NCI-H2029 (cell line): ENCODE results near the gene PIRT.

ENCODE experiments used
- DNase-seq: peaks from one replicate; lab custom pipeline; 2025; lab: John Stamatoyannopoulos, UW

PIRT gene

DNA sequence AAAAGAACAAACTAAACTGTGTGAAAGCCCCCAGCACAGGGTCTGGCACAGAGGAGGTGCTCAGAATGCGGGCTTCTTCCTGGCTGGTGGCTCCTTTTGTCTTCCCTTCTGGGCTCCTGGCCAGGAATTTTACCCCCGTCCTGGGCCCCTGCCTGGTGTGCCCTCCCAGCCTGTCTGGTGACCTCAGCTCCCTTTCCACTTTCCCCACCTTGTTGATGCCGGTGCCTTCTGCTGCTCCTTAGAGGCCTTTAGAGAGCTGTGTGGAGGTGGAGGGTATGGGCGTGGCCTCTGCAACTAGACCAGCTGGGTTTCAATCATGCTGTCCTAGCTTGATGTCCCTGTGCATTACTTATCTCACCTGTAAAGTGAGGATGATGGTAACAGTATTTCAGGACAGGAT, 16.8 kb downstream of the PIRT start:
- DNase-seq = no peak

GRCh38 chr17:10815319-10815718, 22.6 kb downstream of the PIRT start:
- no peak for DNase-seq

- DNase-seq = no peak
These were observed 23.8 kb downstream of the PIRT start for GRCh38 chr17:10814075-10814474.

DNA sequence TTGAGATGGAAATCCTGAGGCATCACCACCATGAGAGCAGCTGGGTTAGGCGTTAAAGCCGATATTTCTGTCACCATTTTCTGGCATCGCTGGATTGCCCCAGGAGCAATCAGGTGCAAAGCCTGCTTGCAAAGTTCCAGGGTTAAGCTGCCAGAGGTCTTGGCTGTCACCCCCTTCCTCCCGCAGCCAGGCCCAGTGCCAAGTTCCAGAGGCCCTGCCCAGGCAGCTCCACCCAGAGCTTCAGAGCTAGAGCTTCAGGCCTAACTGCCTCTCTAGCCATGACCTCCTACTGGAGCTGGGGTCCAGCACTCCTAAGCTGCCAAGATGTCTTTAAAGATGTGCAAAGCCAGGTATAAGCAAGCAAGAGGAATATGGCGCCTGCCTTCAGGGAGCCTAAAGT, 25.2 kb downstream of the PIRT start:
- DNase-seq = no peak

- no peak for DNase-seq
These were observed 28.3 kb downstream of the PIRT start for GRCh38 chr17:10809605-10810004.

DNA sequence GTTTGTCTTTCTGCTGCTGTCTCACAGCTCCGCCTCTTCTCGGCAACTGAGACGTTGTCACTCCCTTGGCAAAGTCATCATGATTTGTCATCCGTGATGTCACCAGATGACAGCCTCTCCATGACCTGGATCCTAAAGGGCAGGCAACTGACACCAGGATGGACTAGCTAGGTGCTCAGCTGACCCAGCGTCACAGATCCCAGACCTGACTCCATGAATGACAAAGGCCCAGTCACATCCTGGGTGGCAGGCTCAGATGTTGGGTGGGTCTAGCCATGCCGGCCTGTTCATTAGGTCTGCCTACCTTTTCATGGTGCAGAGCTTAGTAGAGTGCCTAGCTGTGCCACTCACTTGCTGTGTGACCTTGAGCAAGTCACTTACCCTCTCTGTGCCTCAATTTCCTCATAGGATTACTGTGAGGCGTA, 30.2 kb downstream of the PIRT start:
- DNase-seq = no peak

- DNase-seq = no peak
These were observed 31.2 kb downstream of the PIRT start for GRCh38 chr17:10806545-10807262.

DNA sequence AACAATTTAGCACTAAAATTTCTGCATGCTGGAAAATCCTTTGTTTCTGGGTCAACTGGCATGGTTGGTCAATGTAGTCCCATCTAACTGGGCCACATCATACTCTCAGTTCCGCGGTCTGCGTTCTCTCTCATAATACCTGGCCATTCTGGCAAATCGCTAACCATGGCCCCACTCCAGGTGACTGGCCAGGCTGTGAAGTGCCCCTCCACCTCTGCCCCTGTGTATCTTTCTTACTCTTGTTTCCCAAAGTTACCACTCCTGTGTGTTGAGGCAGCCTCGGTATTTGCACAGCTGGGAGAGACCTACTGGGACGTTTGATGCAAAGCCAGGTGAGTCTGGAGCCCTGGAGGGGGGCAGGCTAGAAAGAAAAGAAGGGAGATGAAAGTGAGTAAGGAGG, 32.0 kb downstream of the PIRT start:
- DNase-seq = no peak

GRCh38 chr17:10804546-10804945, 33.3 kb downstream of the PIRT start:
- no peak for DNase-seq

DNA sequence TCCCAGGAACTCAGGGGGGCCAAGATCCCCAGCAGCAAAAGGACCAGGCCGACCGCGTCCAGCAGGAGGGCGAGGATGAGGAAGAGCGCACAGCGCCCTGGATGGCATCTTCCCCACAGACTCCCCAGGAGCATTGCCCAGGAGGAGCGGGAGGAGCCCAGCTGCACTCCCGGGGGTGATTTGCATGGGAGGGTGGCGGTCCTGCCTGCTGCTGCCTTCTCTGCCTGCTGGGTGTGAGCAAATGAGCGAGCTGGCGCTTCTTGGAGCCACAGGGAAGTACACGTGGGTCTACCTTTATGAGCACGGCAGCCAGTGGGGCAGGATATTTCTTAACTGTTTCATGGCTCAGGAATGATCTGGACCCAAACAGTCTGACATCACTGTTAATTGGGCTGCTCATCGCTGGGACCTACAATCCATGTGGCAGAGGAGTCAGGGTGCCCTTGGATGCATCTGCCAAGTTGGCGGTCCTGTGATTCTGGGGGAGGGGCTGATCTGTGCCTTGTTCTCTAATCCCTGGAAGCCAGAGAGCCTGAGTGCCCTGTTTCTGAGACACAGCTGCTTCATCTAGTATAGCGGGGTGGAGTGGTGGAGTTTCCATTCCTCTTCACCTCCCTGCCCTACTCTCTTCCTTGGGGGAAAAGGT, 33.9 kb downstream of the PIRT start, which contains the start of gene TMEM238L:
Gene TMEM238L (minus strand): TSS at position 270 of the 646 bp plus-strand sequence. CDS start 136 bp downstream, at position 134.
- DNase-seq = no peak

- no peak for DNase-seq
These were observed 34.5 kb downstream of the PIRT start for GRCh38 chr17:10803350-10803749.

DNA sequence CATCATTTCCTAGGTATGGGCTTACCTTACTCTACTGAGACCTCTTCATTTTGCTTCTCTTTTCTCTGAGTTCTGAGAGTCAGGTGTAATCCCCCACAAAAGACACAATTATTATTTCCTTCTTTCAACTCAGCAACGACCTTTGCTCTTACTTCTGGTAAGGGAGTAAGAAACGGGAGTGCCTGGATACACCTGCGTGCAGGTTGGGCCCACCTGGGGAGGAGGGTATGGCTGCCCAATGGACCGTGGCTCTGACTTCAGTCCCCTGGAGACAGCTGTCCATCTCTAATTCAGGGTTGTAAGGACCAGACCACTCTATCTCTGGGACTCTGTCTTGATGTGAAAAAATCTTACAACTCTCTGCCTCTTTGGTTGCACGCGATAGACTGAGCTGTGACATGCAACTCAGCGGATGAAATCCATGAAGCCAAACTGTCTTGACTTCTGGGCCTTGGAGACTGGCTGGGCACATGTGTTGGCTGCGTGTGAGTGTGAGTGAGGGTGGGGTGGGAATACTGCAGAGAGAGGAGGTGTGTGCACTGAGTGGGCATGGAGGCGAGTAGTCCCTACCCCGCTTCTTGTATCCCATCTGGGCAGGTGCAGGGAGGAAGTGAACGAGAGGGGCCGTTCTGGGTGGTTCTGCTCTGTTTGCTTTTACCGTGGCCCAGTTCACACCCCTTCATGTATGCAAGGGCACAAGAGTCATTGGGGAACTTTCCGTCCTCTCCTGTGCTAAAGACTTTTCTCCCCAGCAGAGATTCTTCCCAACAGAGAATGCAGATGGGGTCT, 35.2 kb downstream of the PIRT start:
- no peak for DNase-seq

DNA sequence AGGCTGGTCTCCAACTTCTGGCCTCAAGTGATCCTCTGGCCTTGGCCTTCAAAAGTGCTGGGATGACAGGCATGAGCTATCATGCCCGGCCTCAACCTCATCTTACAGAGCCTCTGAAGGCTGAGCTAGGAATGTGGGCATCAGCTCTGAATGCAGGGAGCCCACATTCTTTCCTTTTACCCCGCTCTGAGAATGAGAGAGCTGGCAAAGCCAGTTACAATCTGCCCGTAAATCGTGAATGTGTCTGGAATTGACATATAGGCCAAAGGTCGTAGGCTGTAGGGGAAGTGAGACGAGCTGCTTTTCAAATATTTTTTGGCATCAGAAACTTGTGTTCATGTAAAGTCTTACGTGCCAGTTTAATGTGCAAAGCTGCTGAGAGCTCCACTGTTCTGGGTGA, 38.5 kb downstream of the PIRT start:
- no peak for DNase-seq

GRCh38 chr17:10798910-10799309, 39.0 kb downstream of the PIRT start:
- no peak for DNase-seq

DNA sequence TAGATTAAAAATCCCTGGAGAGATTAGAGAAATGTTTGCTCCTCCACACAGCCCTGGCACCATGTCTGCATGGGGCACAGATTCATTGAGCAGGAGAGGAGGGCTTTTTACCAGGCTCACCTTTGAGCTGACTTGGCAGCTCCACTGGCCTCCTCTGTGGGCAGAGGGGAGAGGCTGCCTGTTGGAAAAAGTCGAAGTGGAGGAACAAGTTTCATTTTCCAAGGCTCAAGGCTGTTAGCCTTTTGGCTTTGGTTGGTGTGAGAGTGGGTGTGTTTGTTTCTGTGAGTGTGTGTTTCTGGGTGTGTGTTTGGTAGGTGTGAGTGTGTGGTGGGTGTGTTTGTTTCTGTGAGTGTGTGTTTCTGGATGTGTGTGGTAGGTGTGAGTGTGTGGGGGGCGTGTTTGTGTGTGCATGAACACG, 39.5 kb downstream of the PIRT start:
- DNase-seq = no peak

DNA sequence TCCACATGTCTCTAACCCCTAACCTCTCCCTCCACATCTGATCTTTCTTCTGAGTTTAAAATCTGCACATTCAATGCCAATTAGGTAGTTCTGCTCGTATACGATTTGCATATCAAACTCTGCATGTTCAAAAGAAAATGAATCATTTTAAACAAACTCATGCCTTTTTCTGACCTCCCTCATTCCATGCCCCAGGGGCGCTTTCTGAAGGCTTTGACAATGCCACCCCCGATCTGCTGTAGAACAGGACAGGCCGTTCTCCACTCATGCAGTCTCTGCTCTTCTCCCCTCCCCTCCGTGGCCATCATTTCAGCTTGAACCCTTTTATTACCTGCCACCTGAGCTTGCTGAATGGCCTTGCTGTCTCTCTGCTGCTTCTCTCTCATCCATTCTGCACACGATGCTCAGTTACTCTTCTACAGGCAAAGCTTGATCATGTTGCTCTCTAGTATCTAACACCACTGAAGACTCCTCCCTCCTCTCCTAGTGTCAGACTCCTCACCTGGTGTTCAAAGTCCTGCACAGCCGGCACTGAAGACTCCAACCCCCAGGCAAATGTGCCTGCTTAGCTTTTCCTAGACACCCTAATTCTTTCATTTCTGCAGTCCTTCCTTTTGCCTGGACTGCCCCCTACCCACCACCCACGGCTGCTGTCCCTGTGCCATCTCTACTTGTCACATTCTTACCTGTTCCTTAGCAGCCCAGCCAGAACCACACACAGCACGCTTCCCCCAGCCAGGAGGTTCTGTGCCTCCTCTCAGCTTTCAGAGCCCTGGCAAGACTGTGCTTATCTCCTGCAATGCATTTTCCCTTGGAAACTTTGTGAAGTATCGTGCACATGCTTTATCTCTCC, 40.2 kb downstream of the PIRT start:
- DNase-seq = no peak

GRCh38 chr17:10793816-10794215, 44.1 kb downstream of the PIRT start:
- DNase-seq = no peak

- no peak for DNase-seq
These were observed 44.6 kb downstream of the PIRT start for GRCh38 chr17:10793256-10793655.

DNA sequence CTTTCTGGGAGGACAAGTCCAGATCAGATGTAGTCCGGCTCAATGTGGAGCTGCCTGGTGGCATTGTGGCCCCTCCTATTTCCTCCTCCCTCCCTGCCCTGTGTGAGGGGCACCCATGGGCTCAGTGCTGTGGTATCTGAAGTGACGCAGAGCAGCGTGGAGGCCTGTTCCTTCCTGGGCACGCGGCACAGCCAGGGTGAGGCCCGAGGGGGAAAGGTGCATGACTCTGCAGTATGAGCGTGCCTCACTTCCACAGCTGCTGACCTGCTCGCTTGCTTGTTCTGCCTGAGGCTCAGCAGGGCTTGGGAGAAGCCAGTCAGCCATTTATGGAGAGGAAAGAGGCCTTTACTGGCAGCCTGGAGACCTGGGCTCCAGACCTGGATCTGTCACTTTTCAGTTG, 45.7 kb downstream of the PIRT start:
- DNase-seq = no peak

GRCh38 chr17:10790491-10791401, 47.1 kb downstream of the PIRT start:
- DNase-seq = no peak
